IPS-18a (cell line): ENCODE measurements around the gene SLC38A2.

Experiments
- H3K27ac ChIP-seq: one replicate; pipeline ENCODE4 v1.5.1; 2013; ENCODE audit warnings: low read length
- H3K27me3 ChIP-seq: one replicate; pipeline ENCODE4 v1.6.1; 2013; ENCODE audit warnings: mild to moderate bottlenecking, low read length; ENCODE audit not compliant: control insufficient read depth, insufficient read depth
- H3K36me3 ChIP-seq: one replicate; pipeline ENCODE4 v1.6.1; 2013; ENCODE audit warnings: low read depth, low read length; ENCODE audit not compliant: control insufficient read depth
- H3K4me1 ChIP-seq: one replicate; pipeline ENCODE4 v1.6.1; 2013; ENCODE audit warnings: low read depth, low read length; ENCODE audit not compliant: control insufficient read depth
- H3K4me3 ChIP-seq: one replicate; pipeline ENCODE4 v1.5.1; 2013; ENCODE audit warnings: low read length
- H3K9ac ChIP-seq: one replicate; pipeline ENCODE4 v1.6.1; 2013; ENCODE audit warnings: mild to moderate bottlenecking, low read length, moderate library complexity
- H3K9me3 ChIP-seq: one replicate; pipeline ENCODE4 v1.6.1; 2013; ENCODE audit warnings: low read depth, low read length; ENCODE audit not compliant: control insufficient read depth

The SLC38A2 gene

GRCh38 chr12:46358325-46358700 lies 14.3 kb downstream of the SLC38A2 start:
- no peak overlapping the region for H3K4me3 ChIP-seq
- H3K27me3 ChIP-seq, result no peaks in the 10 kb centered on the region
- H3K27ac ChIP-seq, result no peak overlapping the region
- H3K36me3 ChIP-seq, result peaks cover 49% of the 10 kb centered on the region
- no peak overlapping the region for H3K9ac ChIP-seq
- no peaks in the 10 kb centered on the region for H3K4me1 ChIP-seq
- no peaks in the 10 kb centered on the region for H3K9me3 ChIP-seq

- Histone ChIP-seq H3K9ac (no peak overlapping the region), H3K27me3 (no peaks in the 10 kb centered on the region), H3K4me3 (no peak overlapping the region), H3K27ac (no peak overlapping the region), H3K9me3 (no peaks in the 10 kb centered on the region), H3K36me3 (peaks cover 42% of the 10 kb centered on the region), H3K4me1 (no peaks in the 10 kb centered on the region)
These were observed 14.9 kb downstream of the SLC38A2 start for GRCh38 chr12:46357438-46358324.

DNA sequence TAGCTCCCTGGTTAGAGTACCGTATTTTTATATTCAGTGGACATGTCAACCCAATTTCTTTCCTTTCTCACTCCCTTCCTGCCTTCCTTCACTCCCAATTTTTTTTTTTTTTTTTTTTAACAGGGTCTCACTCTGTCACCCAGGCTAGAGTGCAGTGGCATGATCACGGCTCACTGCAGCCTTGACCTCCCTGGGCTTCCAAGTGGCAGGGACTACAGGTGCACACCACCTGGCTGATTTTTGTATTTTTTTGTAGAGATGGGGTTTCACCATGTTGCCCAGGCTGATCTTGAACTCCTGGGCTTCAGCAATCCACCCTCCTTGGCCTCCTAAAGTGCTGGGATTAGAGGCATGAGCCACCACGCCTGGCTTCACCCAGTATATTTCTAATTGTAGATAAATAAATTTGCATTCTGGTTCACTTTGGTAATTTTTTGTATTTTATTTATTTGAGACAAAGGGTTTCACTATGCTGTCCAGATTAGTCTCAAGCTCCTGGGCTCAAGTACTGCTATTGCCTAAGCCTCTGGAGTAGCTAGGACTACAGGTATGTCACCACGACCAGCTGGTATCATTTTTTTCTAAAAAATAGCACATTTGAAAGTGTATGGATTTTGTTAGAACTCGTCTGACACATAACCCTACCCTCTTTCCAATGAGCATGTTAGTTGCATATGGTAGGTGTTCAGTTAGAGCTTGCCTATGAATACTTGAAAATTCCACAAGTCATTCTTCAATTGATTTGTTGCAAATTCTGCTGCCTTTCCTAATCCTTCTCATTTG lies 15.7 kb downstream of the SLC38A2 start:
- peaks cover 34% of the 10 kb centered on the region for H3K36me3 ChIP-seq
- H3K4me3 ChIP-seq, result no peak overlapping the region
- no peak overlapping the region for H3K27ac ChIP-seq
- H3K4me1 ChIP-seq, result no peaks in the 10 kb centered on the region
- H3K9me3 ChIP-seq, result no peaks in the 10 kb centered on the region
- no peak overlapping the region for H3K9ac ChIP-seq
- H3K27me3 ChIP-seq, result no peaks in the 10 kb centered on the region

GRCh38 chr12:46354802-46355199 lies 17.8 kb downstream of the SLC38A2 start:
- H3K36me3 ChIP-seq, result peaks cover 14% of the 10 kb centered on the region
- no peak overlapping the region for H3K27ac ChIP-seq
- H3K27me3 ChIP-seq, result no peaks in the 10 kb centered on the region
- no peaks in the 10 kb centered on the region for H3K4me1 ChIP-seq
- H3K9me3 ChIP-seq, result no peaks in the 10 kb centered on the region
- H3K9ac ChIP-seq, result no peak overlapping the region
- no peak overlapping the region for H3K4me3 ChIP-seq

GRCh38 chr12:46354111-46354801 lies 18.3 kb downstream of the SLC38A2 start:
- H3K36me3 ChIP-seq, result peaks cover 8% of the 10 kb centered on the region
- no peak overlapping the region for H3K27ac ChIP-seq
- H3K9me3 ChIP-seq, result no peaks in the 10 kb centered on the region
- H3K9ac ChIP-seq, result no peak overlapping the region
- H3K4me3 ChIP-seq, result no peak overlapping the region
- no peaks in the 10 kb centered on the region for H3K4me1 ChIP-seq
- H3K27me3 ChIP-seq, result no peaks in the 10 kb centered on the region

GRCh38 chr12:46351886-46352650 lies 20.5 kb downstream of the SLC38A2 start:
- Histone ChIP-seq H3K36me3 (no peaks in the 10 kb centered on the region), H3K9ac (no peak overlapping the region), H3K4me3 (no peak overlapping the region), H3K4me1 (no peaks in the 10 kb centered on the region), H3K27ac (no peak overlapping the region), H3K9me3 (no peaks in the 10 kb centered on the region), H3K27me3 (no peaks in the 10 kb centered on the region)

DNA sequence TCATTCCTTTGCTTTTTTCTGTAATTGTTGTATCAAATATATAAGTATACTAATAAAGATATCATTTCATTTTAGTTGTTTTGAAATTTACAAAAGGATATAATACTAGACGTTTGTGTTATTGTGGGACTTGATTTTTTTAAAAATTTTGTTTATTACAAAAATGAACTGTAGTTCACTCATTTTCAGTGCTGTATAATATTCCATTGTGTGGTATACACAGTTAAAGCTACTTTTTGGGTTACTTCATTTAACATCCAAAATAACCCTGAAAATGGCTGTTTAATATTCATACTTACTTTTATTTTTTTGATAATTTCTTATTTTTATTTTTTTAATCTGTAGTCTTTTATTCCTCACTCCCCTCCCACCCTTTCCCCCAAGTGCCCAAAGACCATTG lies 21.4 kb downstream of the SLC38A2 start:
- H3K9ac ChIP-seq, result no peak overlapping the region
- no peak overlapping the region for H3K4me3 ChIP-seq
- no peaks in the 10 kb centered on the region for H3K36me3 ChIP-seq
- H3K27ac ChIP-seq, result no peak overlapping the region
- H3K27me3 ChIP-seq, result no peaks in the 10 kb centered on the region
- H3K4me1 ChIP-seq, result no peaks in the 10 kb centered on the region
- H3K9me3 ChIP-seq, result no peaks in the 10 kb centered on the region

DNA sequence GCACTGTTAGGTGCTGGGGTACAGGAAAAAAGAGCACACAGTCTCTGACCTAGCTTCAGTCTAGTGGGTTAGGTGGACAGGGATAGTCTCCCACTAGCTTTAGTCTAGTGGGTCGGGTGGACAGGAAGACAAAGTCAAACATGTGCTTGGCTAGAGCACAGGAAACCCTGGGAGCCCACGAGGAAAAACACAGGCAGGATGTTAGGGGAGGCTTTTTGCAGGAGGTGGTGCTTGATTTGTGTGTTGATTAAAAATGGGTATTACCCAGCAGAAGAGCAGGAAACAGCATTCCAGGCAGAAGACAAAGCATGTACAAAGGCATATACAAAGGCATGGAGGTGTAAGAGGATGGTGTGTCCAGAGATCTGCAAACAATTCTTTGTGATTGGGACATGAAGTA lies 23.3 kb downstream of the SLC38A2 start:
- Histone ChIP-seq H3K9me3 (no peaks in the 10 kb centered on the region), H3K27ac (no peak overlapping the region), H3K36me3 (no peaks in the 10 kb centered on the region), H3K4me1 (no peaks in the 10 kb centered on the region), H3K27me3 (no peaks in the 10 kb centered on the region), H3K4me3 (no peak overlapping the region), H3K9ac (no peak overlapping the region)

GRCh38 chr12:46343118-46343852 lies 29.3 kb downstream of the SLC38A2 start:
- no peak overlapping the region for H3K4me3 ChIP-seq
- no peaks in the 10 kb centered on the region for H3K36me3 ChIP-seq
- H3K27ac ChIP-seq, result no peak overlapping the region
- no peaks in the 10 kb centered on the region for H3K9me3 ChIP-seq
- no peaks in the 10 kb centered on the region for H3K27me3 ChIP-seq
- H3K4me1 ChIP-seq, result no peaks in the 10 kb centered on the region
- no peak overlapping the region for H3K9ac ChIP-seq

DNA sequence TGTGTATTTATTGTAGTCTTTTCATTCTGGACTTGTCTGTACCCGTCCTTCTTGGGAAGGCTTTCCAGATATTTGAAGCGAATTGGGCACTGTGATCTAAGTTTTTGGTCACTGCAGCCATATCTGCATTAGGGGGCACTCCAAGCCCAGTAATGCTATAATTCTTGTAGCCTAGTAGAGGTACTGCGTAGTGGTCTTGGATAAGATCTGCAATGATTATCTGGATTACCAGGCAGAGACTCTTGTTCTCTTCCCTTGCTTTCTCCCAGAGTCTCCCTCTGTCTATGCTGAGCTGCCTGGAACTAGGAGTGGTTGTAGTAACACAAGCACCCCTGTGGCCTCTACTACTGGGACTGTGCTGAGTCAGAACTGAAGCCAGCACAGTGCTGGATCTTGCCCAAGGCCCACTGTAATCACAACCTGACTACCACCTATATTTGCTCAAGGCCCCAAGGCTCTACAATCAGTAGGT lies 30.0 kb downstream of the SLC38A2 start:
- no peaks in the 10 kb centered on the region for H3K4me1 ChIP-seq
- no peaks in the 10 kb centered on the region for H3K27me3 ChIP-seq
- H3K9me3 ChIP-seq, result no peaks in the 10 kb centered on the region
- no peak overlapping the region for H3K9ac ChIP-seq
- no peak overlapping the region for H3K27ac ChIP-seq
- H3K36me3 ChIP-seq, result no peaks in the 10 kb centered on the region
- no peak overlapping the region for H3K4me3 ChIP-seq
